Panc1 (cell line): ENCODE results near the gene CLSTN3. TPM values are rescaled to one million over a fixed set of nuclear protein-coding genes. Genes with fewer than 3 reads are reported as not detected.

Experiments used
- ATAC-seq: fragments of 200-7000 bp; cut with Tn5 transposase; 2 replicates; pipeline ENCODE4 v1.9.1; 2020; ENCODE audit warnings: mild to moderate bottlenecking, moderate library complexity
- BruUV-seq: library from RNA; stranded (reverse); fragments of 400-500 nt; replicated peaks from 2 replicates; lab custom pipeline; 2021; lab: Mats Ljungman, UMichigan
- CTCF ChIA-PET: fragments of 300-600 bp; sonication (Branson Sonifier 250); formaldehyde crosslinking; loops from one replicate; lab custom pipeline; 2022; ENCODE audit warnings: antibody characterized with exemption; lab: Charles Lee
- POLR2A ChIA-PET: fragments of 300-600 bp; sonication (Branson Sonifier 250); formaldehyde crosslinking; loops from one replicate; lab custom pipeline; 2022; ENCODE audit warnings: antibody characterized with exemption; lab: Charles Lee
- DNase-seq: peaks from one replicate; pipeline ENCODE4 v3.0.0-alpha.2; 2010; ENCODE audit warnings: low read depth, low spot score
- H3K27ac ChIP-seq: 2 replicates; pipeline ENCODE4 v1.5.1; 2011; ENCODE audit warnings: mild to moderate bottlenecking, low read length, inconsistent platforms
- H3K27me3 ChIP-seq: fragments of 200-500 bp; sonication (Bioruptor generic); 2 replicates; pipeline ENCODE4 v1.6.0; 2014; ENCODE audit warnings: low read length, inconsistent platforms; ENCODE audit not compliant: control insufficient read depth, insufficient read depth
- H3K36me3 ChIP-seq: fragments of 200-500 bp; sonication (Bioruptor generic); 2 replicates; pipeline ENCODE4 v1.5.1; 2014; ENCODE audit warnings: inconsistent platforms, mild to moderate bottlenecking, low read length, moderate library complexity; ENCODE audit not compliant: control insufficient read depth, insufficient read depth
- H3K4me1 ChIP-seq: 2 replicates; pipeline ENCODE4 v1.5.1; 2011; ENCODE audit warnings: inconsistent platforms, mild to moderate bottlenecking, low read length, moderate library complexity; ENCODE audit not compliant: control insufficient read depth, insufficient read depth
- H3K4me3 ChIP-seq, 2 experiments: 2 replicates each; pipeline ENCODE4 v1.5.1; 2011 to 2012; ENCODE audit warnings: low read depth in 2 of 2, low read length in 2 of 2, mild to moderate bottlenecking in 2 of 2, inconsistent platforms in 1 of 2, moderate library complexity in 1 of 2
- H3K9me3 ChIP-seq: fragments of 200-500 bp; sonication (Bioruptor generic); 2 replicates; pipeline ENCODE4 v1.5.1; 2014; ENCODE audit warnings: low read depth, mild to moderate bottlenecking, inconsistent platforms, low read length, moderate library complexity; ENCODE audit not compliant: control insufficient read depth, insufficient read depth
- POLR2AphosphoS5 ChIP-seq: IDR thresholded peaks from 2 replicates; pipeline ENCODE4 v1.6.1; 2012; ENCODE audit warnings: mild to moderate bottlenecking, low read depth, low read length, moderate library complexity
- SIN3A ChIP-seq: IDR thresholded peaks from 2 replicates; pipeline ENCODE4 v1.6.1; 2012; ENCODE audit warnings: low read depth, mild to moderate bottlenecking, low read length, moderate library complexity, borderline replicate concordance; ENCODE audit not compliant: insufficient read depth
- TCF7L2 ChIP-seq: IDR thresholded peaks from 2 replicates; pipeline ENCODE4 v1.6.1; 2011; ENCODE audit warnings: mild to moderate bottlenecking, low read depth, low read length, inconsistent platforms
- in situ Hi-C: cut with HindIII; loops from 2 replicates; pipeline ENCODE4 v1.10.0; 2016; ENCODE audit warnings: low sequenced_read_pairs, low pct_unique_long_range_greater_than_20kb
- intact Hi-C: fragments of 100-400 bp; cut with micrococcal nuclease; formaldehyde crosslinking; loops from one replicate; pipeline ENCODE4 v1.10.0; 2022; ENCODE audit not compliant: unreplicated experiment
- total RNA-seq: library from RNA; stranded (reverse); gene quantifications from one replicate; pipeline ENCODE4 v1.2.1, GENCODE V29; 2021; ENCODE audit not compliant: unreplicated experiment
- TF ChIP-seq, protein P1 (sequence below): fragments of 450-650 bp; IDR thresholded peaks from 2 replicates; pipeline ENCODE4 v1.5.1; 2017; ENCODE audit warnings: mild to moderate bottlenecking
- TF ChIP-seq, protein P2 (sequence below), 2 experiments: IDR thresholded peaks; 2 replicates each; pipeline ENCODE4 v1.6.1; 2011 to 2012; ENCODE audit warnings: low read depth in 2 of 2, control low read depth in 1 of 2, low read length in 1 of 2, mild to moderate bottlenecking in 1 of 2, moderate library complexity in 1 of 2; ENCODE audit not compliant: insufficient read depth in 1 of 2

The CLSTN3 gene
- total RNA-seq, 1 experiment from 2014 or later, result 5.9 TPM

- BruUV-seq, result no TSS peak
- ATAC-seq (no peak), DNase-seq (no peak)
- Histone ChIP-seq H3K4me1 (no peaks in the 10 kb centered on the region), H3K27ac (no peak overlapping the region), H3K4me3 (no peak overlapping the region), H3K36me3 (no peaks in the 10 kb centered on the region), H3K27me3 (no peaks in the 10 kb centered on the region), H3K9me3 (no peaks in the 10 kb centered on the region)
- ChIA-PET POLR2A (interaction anchor here (0.8 kb wide), 1 partner anchor 29 kb away, joined by 3 read pairs; no protein-coding TSS in a partner anchor), CTCF (no interaction called here)
- intact Hi-C loops, result no loop called here
- in situ Hi-C loops, result no loop called here
- no peak for TF ChIP-seq TCF7L2
These were observed 22.6 kb downstream of the CLSTN3 start for GRCh38 chr12:7152818-7153217.

GRCh38 chr12:7154042-7154441 is 23.9 kb downstream of the CLSTN3 start:
- H3K27ac ChIP-seq, result no peak overlapping the region
- H3K36me3 ChIP-seq, result no peaks in the 10 kb centered on the region
- in situ Hi-C loops, result no loop called here
- TF ChIP-seq, protein P1, sequence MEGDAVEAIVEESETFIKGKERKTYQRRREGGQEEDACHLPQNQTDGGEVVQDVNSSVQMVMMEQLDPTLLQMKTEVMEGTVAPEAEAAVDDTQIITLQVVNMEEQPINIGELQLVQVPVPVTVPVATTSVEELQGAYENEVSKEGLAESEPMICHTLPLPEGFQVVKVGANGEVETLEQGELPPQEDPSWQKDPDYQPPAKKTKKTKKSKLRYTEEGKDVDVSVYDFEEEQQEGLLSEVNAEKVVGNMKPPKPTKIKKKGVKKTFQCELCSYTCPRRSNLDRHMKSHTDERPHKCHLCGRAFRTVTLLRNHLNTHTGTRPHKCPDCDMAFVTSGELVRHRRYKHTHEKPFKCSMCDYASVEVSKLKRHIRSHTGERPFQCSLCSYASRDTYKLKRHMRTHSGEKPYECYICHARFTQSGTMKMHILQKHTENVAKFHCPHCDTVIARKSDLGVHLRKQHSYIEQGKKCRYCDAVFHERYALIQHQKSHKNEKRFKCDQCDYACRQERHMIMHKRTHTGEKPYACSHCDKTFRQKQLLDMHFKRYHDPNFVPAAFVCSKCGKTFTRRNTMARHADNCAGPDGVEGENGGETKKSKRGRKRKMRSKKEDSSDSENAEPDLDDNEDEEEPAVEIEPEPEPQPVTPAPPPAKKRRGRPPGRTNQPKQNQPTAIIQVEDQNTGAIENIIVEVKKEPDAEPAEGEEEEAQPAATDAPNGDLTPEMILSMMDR, result no peak
- TF ChIP-seq POLR2AphosphoS5 (no peak), SIN3A (no peak), TCF7L2 (no peak)
- TF ChIP-seq, protein P2, sequence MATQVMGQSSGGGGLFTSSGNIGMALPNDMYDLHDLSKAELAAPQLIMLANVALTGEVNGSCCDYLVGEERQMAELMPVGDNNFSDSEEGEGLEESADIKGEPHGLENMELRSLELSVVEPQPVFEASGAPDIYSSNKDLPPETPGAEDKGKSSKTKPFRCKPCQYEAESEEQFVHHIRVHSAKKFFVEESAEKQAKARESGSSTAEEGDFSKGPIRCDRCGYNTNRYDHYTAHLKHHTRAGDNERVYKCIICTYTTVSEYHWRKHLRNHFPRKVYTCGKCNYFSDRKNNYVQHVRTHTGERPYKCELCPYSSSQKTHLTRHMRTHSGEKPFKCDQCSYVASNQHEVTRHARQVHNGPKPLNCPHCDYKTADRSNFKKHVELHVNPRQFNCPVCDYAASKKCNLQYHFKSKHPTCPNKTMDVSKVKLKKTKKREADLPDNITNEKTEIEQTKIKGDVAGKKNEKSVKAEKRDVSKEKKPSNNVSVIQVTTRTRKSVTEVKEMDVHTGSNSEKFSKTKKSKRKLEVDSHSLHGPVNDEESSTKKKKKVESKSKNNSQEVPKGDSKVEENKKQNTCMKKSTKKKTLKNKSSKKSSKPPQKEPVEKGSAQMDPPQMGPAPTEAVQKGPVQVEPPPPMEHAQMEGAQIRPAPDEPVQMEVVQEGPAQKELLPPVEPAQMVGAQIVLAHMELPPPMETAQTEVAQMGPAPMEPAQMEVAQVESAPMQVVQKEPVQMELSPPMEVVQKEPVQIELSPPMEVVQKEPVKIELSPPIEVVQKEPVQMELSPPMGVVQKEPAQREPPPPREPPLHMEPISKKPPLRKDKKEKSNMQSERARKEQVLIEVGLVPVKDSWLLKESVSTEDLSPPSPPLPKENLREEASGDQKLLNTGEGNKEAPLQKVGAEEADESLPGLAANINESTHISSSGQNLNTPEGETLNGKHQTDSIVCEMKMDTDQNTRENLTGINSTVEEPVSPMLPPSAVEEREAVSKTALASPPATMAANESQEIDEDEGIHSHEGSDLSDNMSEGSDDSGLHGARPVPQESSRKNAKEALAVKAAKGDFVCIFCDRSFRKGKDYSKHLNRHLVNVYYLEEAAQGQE (IDR thresholded peaks at IDR 0.05; ENCODE audit: insufficient read depth in 1 of 2, low read depth in 2 of 2, low read length in 1 of 2), result no peak
- no peak overlapping the region for H3K4me3 ChIP-seq
- no peaks in the 10 kb centered on the region for H3K4me1 ChIP-seq
- ChIA-PET CTCF (no interaction called here), POLR2A (interaction anchor here (0.6 kb wide), 1 partner anchor 933 kb away, joined by 6 read pairs; no protein-coding TSS in a partner anchor)
- no peaks in the 10 kb centered on the region for H3K9me3 ChIP-seq
- intact Hi-C loops, result no loop called here
- ATAC-seq (no peak), DNase-seq (no peak)
- no peaks in the 10 kb centered on the region for H3K27me3 ChIP-seq
- no TSS peak for BruUV-seq

GRCh38 chr12:7154901-7155470 is 24.8 kb downstream of the CLSTN3 start:
- CTCF ChIA-PET, result no interaction called here

More at GRCh38 chr12:7154901-7155470, 24.8 kb downstream of the CLSTN3 start:
- ATAC-seq (no peak), DNase-seq (no peak)
- Histone ChIP-seq H3K9me3 (no peaks in the 10 kb centered on the region), H3K4me3 (no peak overlapping the region), H3K36me3 (no peaks in the 10 kb centered on the region), H3K4me1 (no peaks in the 10 kb centered on the region), H3K27me3 (no peaks in the 10 kb centered on the region), H3K27ac (no peak overlapping the region)
- TF ChIP-seq, protein P1, result no peak
- TF ChIP-seq SIN3A (no peak), POLR2AphosphoS5 (no peak), TCF7L2 (no peak)
- TF ChIP-seq, protein P2 (IDR thresholded peaks at IDR 0.05; ENCODE audit: insufficient read depth in 1 of 2, low read depth in 2 of 2, low read length in 1 of 2), result no peak
- in situ Hi-C loops (no loop called here), intact Hi-C loops (no loop called here)
- POLR2A ChIA-PET, result no interaction called here
- no TSS peak for BruUV-seq
